HG03520 (cell line): ENCODE results near the gene RNF14.

Source experiments
- ATAC-seq: cut with Tn5 transposase; IDR thresholded peaks from one replicate; pipeline ENCODE4 v1.9.1; 2021; ENCODE audit warnings: mild to moderate bottlenecking, moderate library complexity; ENCODE audit not compliant: unreplicated experiment

The RNF14 gene

DNA sequence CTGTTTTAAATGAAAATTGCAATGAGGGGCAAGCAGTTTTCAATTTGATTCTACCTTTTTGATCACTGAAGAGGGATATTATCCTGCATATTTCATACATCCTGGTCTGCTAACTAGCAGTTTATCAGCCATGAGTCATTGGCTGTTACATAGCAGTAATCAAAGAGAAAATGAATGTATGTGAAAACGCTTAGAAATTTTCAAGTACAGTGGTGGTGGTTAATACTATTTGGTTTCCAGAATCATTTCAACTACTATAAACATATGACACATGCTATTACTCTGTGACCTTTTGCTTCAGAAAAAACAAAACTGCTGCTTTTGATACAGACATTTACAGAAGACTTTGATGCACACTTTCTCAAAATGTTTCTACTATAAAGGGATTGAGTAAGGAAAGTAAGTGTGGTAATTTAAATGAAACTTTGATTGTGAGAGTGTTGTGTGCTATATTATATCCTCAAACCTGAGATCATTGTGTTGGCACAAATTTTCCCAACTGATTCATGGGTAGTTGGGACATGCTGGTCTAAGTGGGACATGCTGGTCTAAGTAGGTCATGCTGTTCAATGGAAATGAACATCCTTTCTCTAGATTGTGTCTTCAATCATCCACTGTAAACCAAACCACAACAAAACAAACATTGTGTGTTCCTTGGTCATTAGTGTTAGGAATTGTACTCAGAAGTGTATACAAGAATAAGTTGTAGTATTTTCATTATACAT, 5.1 kb downstream of the RNF14 start:
- no peak for ATAC-seq

DNA sequence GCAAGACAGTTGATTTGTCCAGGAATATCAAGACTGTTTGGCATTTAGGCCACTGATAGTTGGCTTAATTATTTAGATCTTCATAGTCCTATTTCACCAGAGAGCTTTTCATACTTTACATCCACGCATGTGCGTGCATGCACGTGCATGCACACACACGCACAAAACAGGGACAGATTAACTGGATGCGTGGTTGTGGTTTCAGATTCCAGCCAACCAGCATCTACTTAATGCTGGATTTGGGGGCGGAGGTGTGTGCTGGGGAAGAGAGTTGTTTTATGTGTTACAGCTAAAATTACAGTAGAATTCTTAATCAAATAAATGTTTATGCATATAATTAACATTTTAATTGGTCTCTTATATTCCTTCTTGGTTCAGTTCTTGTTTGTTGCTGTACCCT, 7.3 kb downstream of the RNF14 start:
- no peak for ATAC-seq

DNA sequence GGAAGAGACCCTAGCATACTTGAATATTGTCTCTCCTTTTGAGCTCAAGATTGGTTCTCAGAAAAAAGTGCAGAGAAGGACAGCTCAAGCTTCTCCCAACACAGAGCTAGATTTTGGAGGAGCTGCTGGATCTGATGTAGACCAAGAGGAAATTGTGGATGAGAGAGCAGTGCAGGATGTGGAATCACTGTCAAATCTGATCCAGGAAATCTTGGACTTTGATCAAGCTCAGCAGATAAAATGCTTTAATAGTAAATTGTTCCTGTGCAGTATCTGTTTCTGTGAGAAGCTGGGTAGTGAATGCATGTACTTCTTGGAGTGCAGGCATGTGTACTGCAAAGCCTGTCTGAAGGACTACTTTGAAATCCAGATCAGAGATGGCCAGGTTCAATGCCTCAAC, 9.5 kb downstream of the RNF14 start:
- ATAC-seq, result no peak

DNA sequence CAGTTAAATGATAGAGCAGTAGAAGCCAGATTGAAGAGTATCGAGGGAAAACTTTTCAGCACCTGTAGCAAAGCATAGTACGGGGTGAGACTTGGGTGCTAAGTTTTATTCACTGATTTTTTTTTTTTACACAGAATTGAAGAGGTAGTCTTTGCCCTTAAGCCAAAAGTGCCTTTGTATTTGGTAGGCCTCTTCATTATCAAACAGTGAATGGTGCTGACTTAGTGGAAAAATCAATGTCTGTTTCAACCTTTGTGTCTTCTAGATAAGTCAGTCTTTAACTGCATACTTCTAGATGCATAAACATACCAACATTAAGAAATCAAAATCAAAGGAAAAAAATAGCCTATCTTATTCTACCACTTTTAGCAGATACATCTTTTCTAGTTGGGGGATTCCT, 13.7 kb downstream of the RNF14 start:
- ATAC-seq, result no peak

DNA sequence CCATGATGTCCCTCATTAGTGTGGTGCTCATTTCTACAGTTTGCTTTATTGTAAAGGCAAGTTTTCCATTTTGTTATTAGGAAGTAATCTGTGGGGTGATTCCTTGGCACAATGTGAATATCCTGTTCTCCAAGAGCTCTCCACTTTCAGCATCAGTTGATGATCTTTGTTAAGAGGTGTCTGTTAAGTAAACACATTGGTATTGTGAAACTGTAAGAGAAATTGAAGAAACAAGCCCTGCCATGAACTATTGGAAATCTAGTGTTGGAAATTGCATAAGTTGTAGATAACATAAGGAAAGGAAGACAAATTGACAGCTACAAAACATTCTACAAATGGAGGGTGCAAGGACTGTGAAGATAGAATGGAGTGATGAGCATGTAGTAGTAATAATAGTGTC, 17.2 kb downstream of the RNF14 start:
- no peak for ATAC-seq

DNA sequence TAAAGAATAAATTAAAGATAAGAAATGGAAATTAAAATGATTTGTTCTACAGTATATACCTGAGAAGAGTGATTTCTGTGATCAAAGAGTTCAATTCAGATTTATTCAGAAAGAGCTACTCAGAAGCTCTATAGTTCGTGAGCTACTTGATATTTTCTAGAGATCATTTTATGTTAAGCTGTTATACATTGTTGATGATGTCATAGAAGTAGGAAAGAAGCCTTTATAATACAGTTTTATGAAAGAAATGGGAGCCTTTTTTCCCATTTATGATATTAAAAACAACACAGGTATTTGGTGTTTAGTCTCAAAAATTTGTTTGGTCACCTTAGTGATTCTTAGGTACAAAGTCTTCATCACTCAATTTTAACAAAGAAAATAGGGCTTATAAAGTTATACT, 20.8 kb downstream of the RNF14 start:
- no peak for ATAC-seq

DNA sequence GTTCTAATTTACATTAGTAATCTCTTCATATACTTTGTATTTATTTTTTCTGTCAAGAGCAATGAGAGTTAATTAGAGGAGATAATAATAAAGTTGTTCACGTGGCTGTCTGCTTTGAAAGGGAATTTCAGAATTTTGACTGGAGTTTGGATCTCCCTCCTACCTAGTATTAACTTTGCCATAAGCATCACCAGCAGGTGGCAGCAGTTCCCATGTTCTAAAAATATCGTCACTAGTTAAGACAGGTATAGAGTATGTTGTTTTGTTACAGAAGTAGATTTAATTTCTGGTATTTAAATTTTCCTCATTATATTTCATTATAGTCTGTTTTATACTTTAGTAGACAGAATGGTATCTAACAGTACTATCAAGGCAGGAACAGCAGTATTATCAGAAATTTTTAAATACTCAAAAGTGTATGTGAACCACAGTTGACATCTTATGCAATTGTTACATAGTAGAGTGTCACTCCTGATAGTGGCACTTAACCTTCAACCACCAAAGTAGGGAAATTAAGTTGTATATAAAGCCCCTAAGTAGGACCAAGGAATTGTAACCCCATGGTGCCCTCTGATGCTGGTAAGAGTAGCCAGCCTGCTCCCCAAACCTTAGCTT, 23.6 kb downstream of the RNF14 start:
- no peak for ATAC-seq

DNA sequence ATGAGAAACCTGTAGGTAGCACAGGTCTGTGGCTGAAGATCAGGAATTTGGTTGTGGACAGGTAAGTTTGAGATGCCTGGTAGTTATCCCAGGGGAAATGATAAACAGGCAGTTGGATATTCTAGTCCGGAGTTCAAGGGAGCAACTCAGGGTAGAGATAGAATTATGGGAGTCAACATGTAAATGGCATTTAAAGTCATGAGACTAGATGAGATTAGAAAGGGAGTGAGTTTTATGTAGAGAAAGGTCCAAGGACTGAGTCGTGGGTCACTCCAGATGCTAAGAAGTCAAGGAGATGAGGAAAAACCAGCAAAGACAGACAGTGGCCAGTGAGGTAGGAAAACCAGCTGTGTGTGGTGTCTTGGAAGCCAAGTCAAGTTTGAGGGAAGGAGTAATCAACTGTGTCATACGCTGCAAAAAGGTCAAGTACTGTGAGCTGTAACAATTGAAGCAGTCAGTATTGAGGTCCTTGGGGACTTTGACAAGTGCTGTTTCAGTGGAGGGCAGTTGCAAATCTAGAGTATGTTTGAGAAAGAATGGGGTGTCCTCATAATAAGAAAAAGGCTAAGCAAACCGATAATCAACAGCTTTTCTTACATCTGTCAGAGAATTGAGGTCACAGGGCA, 25.7 kb downstream of the RNF14 start:
- no peak for ATAC-seq

DNA sequence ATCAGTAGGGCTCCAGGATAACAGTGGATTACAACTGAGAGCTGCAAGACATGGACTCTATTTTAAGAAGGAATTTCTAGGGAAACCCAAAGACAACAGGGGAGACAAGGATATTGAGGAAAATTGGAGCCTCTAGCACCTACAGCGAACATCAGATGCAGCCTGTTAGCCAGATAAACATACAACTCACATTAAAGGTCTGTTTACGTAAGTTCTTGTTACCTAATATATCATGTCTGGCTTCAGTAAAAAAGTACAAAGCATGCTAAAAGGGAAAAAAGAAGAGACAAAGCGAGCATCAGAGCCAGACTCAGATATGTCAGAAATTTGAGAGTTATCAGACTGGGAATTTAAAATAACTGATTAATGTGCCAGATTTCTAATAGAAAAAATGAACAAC, 26.8 kb downstream of the RNF14 start:
- no peak for ATAC-seq

DNA sequence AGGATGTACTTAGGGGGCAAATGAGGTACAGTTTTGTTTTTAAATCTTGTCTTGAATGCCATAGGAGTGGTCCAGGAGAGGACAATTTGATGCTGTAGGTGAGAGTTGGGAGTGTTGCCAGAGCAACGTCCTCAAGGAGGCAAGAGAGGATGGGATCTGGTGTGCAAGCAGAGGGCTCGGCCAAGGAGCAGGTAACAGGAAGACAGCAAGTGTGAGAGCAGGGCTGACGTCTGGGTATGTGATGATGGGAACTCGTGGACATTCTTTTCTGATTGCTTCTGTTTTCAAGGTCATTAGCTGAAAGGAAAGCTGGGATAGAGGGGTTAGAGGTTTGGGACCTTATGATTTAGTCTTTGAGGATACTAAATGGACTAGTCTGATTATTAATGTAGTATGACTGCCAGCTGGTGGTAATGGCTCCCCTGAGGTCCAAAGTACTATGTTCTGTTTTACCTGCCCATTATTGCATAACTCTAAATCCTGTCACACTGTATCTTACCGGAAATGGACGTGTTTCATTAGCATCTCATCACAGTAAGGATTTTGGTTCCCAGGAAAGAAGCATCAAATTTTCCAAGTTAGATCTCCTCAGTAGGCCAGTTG, 28.6 kb downstream of the RNF14 start:
- ATAC-seq, result no peak

DNA sequence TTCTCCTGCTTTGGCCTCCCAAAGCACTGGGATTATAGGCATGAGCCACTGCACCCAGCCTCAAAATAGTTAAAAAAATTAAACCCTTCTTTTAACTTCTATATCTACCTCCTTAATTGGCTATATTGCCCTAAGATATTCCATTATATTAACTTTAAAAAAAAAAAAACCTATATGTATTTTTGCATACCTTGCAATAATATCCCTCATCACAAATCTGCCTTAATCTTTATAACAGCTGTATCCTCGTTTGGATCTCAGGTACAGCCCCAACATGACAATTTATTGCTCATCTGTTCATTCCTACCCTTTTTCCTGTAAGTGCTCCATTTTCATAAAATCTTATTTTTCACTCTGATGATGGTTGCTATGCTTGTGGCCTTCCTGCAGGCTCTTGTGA, 31.3 kb downstream of the RNF14 start:
- no peak for ATAC-seq

DNA sequence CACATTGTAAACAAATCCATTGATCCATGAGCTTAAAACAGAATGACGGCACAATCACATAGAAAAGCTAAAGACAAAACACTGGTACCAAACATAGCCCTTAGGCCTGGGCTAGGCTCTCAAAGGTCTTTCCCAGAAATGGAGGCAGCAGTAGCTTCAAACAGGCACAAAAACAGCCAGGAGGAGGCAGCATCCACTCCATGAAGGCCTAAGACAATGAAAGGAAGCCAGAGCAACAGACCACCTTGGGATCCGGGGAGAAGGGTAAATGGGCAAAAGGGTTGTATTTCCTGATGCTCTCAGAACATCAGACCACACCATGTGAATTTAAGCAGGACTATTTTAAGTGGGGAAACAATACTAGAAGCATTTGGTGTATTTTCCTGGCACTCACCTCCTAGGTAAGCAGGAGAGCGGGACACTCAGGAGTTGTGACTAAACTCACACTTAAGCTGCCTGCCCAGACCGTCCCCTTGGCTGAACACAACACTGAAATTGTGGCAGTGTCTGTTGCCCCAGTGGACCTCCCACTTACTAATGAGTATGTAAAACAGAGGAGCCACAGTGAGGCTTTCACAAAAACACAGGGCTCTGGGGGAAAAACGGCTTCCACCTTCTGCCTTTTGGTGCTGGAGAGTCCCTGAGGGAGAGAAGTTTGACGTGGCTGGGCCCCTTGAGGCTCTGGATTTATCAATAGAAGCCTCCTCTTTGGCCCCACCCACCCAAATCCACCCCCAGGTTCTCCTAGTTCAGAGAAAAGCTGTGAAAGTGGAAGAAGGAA, 32.0 kb downstream of the RNF14 start:
- ATAC-seq, result no peak

DNA sequence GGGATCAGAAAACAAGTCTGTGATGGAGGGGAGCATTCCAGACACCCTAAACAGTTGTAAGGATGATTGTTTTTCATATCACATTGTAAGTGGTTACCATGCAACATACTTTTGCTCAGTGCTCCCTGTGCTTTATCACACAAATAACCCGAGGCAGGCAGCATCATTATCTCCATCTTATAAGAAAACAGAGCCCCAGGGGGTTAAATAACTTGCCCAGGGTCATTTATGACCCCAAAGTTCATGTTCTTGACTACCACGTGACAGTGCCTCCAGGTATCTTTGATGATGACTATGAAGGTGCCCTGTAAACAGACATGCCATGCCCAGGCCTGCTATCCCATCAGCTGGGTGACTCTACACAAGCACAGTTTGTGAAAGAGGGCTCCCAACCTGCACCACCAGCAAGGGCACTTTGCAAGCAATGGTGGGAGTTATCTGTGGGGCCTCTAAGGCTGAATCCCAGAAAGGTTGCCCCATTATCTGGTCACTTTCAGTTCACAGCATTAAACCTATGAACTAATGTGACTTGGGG, 34.4 kb downstream of the RNF14 start:
- ATAC-seq, result no peak

DNA sequence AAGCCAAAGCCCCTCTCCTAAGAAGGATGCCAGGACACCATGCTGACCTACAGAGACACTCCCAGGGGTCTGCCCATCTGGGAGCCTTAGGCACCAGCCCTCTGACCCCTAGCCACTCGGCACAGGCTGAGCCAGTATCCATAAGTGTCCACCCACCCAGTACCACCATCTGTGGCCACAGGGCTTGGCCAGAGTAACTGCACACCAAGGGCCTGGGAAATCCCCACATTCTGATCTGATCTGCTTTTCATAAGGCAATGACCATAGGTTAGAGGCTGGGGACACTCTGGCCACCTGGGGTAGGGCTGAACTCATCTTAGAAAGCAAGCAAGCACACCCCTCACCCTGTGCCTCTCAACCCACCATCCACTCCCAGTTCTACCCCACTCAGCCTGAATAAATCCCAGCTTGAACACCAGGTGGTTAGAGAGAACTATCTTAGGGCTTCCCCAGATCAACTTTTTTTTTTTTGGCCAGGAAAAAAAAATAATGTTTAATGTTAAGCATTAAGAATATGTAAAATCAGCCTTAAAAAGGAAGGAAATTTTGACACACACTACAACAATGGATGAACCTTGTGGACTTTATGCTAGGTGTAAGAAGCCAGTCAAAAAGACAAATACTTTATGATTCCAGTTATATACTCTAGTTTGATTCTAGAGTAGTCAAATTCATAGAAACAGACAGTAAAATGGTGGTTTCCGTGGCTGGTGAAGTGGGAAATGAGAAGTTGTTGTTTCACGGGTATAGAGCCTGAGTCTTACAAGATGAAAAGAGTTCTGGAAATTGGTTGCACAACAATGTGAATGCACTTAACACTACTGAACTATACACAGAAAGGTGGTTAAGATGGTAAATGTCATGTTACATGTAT, 37.7 kb downstream of the RNF14 start:
- no peak for ATAC-seq

DNA sequence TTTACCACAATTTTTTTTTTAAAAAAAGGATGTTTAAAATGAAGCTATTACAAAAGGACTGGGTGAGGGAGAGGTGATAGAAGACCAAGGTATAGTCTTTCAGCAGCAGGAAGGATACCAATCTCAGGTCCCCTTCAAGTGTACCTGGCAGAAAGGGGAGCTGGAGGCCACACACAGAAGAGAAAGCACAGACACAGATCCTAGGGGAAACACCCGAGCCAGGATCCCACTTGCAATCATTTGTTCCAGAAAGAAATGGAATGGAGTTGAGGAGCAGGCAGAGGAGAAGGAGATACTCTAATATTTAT, 38.3 kb downstream of the RNF14 start:
- no peak for ATAC-seq

DNA sequence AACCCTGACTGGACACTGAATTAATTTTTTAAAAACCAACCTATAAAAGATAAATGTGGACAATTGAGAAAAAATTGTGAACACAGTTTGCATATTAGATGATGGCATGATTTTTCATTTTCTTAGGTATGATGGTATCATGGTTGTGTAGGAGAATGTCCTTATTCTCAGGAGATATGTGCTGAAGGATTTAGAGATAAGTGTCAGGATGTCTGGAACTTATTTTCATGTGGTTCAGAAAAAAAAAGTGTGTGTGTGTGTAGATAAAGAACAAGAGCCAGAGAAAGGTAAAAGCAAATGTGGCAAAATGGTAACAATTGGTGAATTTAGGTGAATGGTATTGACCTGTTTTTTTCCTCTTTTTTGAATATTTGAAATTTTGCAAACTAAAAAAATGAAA, 39.9 kb downstream of the RNF14 start:
- no peak for ATAC-seq

DNA sequence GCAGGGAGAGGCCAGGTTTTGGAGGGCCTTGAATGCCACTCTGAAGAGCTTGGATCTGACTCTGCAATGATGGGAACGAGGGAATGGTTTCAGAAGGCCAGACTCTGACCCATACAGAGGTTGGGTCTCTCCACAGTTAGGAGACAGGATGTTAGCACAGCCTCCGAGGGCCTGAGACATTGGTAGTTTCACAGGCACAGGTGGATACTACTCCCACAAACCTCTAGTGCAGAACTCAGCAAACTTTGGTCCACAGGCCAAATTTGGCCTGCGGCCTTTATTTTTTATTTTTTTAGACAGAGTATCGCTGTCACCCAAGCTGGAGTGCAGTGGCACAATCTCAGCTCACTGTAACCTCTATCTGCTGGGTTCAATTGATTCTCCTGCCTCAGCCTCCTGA, 41.0 kb downstream of the RNF14 start:
- ATAC-seq, result no peak

DNA sequence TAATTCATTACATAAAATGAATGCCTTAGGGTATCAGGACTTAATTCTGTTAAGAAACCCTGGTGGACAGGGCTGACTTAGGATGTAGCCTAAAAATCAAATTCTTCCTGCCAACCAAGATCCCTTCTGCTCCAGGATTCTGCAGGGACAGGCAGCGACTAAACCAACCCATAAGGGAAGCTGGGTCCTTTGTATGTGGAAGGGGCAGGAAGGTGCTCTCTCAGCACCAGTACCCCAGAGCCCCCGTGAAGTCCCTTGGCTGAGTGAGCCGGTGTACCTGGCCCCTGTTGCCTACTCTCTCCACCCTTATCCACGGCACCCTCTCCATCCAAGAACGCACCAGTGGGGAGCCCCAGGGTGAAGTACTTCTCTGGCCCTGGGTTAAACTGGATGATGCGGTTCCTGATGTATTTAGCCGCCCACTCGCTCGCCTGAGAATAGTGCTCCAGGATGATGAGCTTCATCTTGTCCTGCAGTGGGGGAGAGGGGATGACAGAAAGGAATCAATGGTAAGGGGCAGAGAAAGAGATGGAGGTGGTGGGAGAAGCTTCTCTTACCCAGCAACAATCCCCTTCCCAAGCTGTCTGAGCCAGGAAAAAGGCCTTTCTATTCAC, 42.8 kb downstream of the RNF14 start:
- no peak for ATAC-seq

DNA sequence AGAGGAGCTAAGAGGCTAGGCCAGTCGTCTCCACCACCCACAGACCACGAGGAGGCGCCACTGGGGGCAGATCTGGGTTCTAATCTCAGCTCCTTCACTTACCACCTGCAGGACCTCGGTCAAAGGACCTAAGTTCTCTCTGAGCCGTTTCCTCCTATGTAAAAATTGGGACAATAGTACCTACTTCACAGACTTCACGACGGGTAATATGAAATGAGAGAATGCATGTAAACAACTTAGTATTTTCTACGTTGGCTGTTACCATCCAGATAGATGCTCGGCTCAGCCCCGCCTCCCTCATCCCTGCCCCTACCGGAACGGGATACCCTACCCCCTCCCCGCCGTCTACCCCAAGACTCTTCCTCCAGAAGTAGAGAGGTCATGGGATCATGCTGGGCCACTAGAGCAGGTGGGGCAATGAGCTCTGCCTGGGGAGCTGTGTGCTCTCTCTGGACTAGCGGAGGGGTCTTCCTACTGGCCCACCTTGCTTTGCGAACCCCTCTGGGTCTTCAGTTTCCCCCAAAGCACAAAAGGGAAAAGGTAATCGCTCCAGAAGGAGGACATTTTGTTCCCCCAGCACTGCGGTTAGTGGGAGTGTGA, 43.4 kb downstream of the RNF14 start:
- no peak for ATAC-seq
